ENCODE measurements around the gene CLCA1.

CLCA1 gene

DNA sequence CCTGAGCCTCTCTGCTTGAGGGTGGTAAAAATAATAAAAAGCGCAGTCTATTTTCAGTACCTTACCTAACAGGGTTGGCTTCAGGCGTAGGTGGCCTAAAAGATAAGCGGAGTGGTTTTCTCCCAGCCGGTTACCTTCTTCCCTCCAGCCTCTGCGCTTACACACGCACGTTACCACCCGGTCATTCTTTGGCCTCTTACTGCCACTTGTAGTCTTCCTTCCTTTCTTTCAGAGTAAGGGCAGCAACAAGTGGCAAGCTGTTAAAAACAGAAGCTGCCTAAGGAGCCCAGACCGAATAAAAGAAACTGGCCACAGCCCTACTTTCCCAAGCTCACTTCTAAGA lies 35.4 kb downstream of the CLCA1 start:
- peak; percentile 73 for DNase-seq

DNA sequence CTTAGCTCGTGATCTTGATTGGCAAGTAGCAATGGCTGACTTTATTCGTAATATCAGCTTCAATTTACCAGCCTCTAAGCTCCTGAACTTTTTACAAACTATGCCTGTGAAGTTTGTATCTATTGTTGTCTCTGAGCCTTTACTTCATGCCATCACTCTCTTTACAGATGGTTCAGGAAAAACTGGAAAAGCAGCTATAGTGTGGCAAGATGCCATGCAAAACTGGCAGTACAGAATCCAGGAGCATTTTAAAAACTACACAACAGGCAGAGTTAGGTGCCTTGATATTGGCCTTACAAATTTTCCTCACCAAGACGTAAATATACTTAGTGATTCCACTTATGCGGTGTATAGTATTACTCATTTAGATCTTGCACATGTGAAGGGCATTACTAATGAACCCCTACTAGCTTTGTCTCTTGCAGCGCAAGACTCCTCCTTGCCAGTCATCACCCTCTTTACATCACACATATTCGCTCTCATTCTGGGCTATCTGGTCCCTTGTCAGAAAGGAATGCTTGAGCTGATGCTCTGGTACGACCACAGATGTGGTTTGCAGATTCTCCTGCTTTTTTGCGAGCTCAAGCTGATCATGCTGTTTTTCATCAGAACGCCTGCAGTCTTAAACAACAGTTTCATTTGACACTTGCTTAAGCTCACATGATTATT lies 36.3 kb downstream of the CLCA1 start:
- peak; percentile 65 for DNase-seq

DNA sequence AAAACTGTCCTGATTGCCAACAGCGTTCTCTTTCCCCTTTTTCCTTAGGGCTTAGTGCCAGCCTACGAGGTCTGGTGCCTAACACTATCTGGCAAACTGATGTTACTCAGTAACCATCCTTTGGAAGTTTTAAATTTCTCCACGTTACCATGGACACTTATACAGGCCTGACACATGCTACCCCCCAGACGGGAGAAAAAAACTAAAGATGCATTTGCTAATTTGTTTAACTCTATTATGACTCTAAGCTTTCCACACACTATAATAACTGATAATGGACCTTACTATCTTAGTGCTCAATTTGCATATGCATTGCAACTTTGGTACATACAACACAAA lies 36.8 kb downstream of the CLCA1 start:
- DNase-seq, result no peak

DNA sequence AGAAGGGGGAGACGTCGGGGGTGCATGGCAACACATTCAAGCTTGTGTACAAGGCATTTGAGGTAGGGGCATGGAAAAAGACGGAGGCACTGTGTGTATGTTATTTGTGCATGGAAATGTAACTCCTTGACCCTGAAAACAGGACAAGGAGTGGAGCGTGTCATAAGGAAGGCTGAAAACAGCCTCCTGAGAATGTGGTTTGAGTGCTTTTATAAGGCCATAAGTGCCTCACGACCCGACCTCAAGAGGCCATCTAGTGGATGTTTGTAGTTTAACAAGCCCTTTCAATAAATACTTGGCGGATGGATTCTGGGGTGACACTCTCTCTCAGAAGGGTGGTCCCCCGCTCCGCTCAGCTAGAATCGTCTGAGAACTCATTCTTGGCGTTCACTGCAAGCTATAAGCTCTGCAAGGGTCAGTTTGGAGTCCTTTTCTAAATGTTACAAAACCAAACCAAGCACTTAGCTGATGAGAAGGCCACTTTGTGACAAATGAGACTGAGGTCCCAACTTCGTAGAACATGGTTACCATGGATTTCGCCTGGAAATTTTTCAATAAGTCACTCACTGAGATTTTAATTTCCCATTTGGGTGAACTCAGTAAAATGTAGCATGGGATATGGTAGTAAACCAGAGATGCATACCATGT lies 39.3 kb downstream of the CLCA1 start:
- peak; percentile 73 for DNase-seq

DNA sequence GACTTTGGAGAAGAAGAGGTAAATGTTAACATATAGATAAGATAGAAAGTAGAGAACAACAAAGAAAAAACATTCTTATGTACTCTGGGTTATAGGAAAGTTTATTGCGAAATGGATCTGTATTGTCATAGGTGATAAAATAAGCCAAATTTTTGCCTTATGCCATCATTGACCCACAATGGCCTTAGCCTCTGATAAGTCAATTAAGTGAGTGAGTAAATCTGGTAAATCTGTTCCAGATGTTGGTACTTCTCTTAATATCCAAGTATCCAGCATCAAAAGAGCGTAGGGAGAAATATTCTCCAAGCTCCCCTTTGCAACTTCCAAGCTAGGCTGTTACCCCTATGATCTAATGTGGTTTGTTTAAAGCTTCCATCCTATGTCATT lies 39.8 kb downstream of the CLCA1 start:
- DNase-seq, result no peak

DNA sequence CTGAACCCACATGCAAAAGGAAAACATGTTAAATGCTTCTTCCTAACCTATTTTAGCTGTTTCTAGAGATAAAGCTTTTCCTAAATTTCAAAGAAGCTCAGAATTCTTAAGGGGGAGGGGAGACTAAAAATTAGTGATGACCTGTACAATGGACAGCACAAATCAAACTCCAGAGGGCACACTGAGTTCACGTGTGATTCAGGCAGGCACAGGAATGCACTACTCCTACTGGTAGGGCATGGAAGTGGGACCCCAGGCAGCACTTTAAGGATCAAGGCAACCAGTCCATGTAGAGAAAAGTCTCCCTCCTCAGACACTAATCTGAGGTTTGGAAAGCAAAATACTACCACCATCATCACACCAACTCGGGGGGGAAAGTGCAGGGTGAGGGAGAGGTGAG lies 46.9 kb downstream of the CLCA1 start:
- peak; percentile 77 for DNase-seq

DNA sequence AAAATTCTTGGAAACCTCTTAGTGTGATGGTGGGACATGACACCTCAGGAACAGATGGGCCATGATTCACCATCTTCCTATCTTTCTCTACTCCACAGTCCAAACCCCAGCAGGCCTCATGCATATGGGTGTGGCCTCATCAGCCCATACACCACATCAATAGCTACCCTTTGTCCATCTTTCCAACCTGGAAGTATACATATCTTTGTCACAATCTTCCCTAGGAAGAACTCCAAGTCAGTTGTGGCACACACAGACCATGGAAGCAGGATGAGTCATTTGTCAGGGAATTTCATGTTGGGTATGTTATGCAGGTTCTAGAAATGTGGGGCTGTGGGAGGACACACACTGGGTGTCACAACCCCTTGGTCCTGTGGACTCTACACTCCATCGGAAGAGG lies 47.6 kb downstream of the CLCA1 start:
- peak; percentile 12 for DNase-seq

DNA sequence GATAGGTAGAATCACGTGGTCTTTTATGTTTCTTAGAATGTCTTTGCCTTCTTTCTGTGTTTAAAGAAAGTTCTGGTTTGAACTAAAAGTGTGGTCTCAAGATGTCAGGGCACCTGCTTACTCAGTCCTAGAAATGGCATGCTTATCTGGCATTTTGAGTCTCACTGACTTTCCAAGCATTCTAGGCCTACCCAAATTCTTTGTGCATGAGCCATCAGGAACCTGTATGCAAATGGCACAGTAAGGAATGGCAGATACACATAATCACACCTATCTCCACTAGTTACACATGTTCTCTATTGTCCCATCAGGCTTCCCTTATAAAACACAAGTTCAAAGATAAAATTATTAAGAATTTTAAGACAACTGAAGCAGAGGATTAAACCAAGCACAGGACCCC lies 48.6 kb downstream of the CLCA1 start:
- peak; percentile 78 for DNase-seq

DNA sequence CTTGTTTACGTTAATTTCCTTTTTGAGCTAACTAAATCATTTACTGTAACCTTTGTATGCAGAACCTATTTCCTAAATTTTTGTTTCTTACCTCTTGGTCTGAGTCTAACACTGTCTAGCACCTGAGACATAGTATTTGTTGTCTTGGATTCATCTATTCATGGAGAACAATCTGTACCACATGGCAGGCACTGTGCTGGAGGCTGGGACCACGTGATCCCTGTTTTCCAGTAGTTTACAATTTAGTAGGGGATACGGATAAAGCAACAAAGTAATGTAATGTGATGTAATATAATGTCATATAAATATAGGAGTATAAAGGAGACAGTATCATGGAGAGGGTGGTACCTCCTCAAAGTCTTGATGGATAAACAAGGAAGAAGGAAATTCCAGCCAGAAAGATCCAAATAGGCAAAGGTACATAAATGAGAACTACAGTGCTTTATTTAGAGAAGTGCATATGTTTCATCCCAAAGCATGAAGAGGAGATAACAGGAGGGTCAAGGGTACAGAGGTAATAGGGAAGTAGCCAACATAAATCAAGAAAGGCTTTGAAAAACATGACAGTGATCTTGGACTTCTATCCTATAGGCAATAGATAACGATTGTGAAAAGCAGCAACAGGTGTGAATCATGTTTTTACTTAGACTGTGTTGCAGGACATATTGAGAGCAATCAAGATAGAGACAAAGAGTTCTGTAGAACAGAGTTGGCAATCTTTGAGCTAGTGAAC lies 52.2 kb downstream of the CLCA1 start:
- DNase-seq, result no peak

DNA sequence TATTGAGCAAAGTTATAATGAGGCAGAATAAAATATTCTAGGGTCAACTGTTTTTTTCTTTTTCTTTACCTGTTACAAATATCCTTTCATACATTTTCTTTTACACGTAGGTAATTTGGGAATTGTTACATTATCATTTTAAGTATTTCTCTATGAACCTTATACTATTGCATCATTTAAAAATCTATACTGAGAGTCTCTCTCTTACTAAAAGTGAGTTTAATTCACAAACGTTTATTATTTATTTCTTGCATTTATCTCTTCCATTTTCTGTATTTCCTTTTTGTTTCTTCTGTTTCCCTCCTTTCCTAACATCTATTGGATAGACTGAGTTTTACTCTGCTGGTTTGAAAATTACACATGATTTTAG lies 52.8 kb downstream of the CLCA1 start:
- DNase-seq, result no peak

DNA sequence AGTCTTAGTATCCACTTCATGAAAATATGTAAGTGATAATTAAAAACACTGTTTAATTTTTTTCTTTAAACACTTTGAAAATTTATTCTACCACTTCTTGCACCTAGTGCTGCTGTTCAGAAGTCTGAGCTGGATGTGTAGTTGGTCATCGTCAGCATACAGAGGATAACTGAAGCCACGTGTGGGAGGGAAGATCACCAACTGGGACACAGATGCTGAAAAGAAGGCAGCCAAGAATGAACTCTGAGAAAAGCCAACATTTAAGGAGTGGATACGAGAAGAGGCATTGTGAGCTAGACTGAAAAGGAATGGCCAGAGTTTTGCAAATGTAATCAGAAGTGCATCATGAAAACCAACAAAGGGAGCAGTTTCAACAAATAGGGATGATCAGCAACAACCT lies 53.5 kb downstream of the CLCA1 start:
- no peak for DNase-seq

DNA sequence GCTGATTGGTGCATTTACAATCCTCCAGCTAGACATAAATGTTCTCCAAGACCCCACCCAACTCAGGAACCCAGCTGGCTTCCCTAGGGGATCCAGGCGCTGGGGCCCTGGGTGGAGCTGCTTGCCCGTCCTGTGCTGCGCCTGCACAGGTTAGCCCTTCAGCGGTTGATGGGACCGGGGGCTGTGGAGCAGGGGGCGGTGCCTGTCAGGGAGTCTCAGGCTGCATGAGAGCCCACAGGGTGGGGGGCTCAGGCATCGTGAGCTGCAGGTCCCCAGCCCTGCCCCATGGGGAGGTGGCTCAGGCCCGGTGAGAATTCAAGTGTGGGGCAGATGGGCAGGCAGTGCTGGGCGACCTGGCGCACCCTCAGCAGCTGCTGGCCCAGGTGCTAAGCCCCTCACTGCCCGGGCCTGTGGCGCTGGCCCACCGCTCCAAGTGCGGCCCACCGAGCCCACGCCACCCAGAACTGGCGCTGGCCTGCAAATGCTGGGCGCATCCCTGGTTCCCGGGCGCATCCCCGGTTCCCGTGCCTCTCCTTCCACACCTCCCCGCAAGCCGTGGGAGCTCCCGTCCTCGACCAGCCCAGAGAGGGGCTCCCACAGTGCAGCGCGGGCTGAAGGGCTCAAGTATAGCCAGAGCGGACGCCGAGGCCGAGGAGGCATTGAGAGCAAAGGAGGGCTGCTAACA lies 55.1 kb downstream of the CLCA1 start:
- no peak for DNase-seq

DNA sequence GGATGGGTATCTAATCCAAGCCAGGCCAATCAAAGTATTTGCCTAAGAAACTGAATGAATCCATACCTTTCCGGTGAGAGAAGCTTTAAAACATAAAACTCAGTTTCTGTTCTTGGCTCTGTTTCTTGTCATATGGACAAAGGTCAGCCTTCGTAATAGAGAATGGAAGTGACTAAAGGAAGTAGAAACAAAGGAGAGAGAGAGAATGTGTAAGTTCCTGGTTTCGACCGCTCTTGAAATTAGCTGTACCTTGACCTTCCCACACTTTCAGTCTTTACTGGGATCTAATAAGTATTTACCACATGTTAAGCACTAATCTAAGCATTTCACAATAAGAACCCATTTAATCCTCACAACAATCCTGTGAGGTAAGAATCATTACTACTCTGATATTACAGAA lies 58.6 kb downstream of the CLCA1 start:
- DNase-seq, result no peak

DNA sequence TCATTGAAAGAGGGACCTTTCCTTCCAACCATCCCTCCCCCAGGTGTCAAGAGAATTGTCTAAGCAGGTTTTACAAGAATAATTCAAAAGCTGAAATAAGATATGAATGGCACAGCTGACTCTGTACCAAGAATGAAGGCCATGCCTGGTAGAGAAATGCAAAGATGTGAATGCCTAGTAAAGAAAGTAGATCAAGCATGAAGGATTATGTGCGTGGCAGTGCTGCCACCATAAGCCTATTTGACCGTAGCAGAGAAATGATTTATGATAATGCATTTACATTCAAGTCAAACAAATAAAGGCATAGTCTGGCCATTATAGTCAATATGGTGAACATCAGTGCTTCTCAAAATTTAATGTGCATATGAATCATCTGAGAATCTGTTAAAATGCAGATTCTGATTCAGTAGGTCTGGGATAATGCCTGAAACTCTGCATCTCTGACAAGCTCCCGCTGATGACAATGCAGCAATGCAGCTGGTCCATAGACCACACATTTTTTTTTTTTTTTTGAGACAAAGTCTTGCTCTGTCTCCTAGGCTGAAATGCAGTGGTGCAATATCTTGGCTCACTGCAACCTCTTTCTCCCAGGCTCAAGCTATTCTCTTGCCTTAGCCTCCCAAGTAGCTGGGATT lies 61.6 kb downstream of the CLCA1 start:
- DNase-seq, result no peak

DNA sequence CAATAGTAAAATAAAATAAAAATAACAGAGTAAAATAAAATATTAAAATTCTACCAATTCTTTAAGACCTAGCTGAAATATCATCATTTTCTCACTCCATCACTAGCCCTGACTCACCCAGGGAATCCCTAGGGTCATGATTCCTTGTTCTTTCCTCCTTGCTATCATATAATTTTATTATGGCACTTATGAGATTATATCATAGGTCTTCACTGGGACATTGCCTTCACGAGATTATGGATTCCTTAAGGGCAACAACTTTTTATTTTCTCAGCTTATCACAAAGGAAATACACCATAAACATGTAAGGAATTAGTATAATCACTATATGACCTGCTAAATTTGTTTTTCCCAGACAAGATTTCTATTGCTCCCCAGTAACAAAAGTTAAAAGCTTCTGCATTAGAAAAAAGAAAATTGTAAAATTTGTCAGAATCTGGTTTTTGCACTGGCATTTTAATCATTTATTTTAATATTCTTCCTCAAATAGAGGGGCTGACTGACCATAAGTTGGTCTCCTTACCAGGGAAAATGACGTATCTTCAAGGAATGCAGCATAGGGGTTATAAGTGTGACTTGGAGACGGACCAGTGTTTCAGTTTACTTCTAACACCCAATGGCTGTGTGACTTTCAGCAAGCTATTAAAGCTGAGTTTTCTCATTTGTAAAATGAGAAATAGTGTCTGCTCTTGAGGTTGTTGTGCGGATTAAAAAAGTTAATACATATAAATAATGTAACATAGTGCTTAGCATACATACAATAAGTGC lies 69.4 kb downstream of the CLCA1 start:
- no peak for DNase-seq

DNA sequence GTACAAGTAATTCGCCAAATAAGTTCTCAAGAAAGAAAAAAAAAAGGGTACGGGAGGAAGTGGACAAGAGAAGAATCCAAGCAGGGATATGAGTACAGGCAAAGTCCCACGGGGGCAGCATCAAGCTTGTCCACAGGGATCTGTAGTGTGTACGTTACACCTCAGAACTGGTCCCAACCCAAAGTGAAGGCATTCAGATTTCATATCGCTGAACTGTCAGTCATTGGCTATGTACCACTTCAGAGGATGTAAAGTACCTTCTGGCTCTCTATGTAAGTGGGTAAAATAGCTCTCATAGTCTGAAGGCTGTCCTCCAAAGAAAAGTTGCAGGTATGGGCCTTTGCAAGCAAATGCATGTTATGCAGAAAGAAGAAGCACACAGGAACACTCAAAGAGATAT lies 70.0 kb downstream of the CLCA1 start:
- DNase-seq, result no peak

DNA sequence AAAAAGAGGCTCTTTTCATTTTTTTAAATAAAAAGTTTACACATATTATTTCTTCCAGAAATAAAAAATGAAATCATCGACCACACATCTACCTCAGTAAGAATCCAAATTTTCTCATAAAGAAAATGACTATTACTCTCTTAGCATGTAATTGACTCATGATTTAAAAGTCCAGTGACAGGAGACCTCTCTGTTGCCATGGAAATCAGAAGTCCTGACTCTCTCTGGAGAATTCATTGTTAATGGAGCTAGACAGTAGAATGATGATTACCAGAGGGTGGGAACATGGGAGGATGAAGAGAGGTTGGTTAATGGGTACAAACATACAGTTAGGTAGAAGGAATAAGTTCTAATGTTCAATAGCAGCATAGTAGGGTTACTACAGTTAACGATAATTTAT lies 73.1 kb downstream of the CLCA1 start:
- DNase-seq, result no peak

DNA sequence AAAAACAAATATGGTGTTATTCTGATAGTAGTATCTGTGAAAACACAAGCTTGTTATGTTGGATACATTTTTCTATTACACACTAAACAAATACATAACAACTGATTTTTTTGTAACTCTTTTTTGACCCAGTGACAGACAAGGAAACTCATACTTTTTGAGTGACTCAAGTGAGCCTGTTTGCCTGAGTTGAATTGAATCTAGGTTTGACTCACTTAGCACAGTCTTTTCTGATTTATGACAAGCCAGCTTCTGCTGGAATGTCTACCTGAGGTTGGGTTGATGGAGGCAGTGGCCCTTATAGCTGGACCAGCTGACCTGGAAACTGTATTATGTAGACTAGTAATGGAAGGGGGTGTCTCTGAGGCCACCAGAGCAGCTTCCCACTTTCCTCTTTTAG lies 73.9 kb downstream of the CLCA1 start:
- DNase-seq, result no peak

DNA sequence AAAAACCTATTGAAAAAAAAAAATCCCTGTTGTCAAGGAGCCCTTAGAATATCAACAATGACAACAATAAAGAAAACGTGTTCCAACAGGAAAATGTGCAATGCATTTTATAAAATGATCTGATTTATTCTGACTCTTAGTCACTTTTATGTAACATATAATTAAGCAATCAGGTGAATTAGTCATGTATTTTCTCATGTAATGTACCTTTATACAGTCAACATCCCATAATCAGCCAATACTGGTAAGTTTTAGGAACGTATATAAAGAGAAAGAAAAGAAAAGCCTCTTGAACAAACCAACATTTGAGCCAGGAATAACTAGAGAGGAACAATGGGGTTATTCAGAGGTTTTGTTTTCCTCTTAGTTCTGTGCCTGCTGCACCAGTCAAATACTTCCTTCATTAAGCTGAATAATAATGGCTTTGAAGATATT lies 78.1 kb downstream of the CLCA1 start, which contains the start of gene CLCA4:
CLCA4 (plus strand) TSS at position 292 of the 435 bp plus-strand sequence; CDS start at position 334, 42 bp downstream.
- DNase-seq, result no peak

DNA sequence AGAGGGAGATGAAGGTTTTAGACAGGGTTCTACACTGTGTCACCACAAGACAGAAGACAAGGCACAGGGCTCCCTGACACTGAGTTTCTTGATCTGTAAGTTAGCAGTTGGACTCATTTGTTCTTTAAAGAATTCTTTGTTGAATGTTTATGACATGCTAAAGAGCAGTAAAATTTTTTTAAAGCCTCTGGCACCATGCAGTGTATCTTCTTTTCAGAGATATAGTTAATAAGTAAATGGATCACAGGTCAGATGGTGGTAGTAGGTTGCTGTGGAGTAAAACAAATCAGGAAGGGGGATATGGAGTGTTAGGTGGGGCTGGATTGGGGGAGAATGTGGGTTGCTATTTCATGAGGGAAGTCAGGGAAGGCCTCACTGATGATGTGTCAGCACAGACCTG lies 80.1 kb downstream of the CLCA1 start:
- DNase-seq, result no peak
